ENCODE data around the gene PNPLA4.

PNPLA4 gene

GRCh38 chrX:7852166-7852565 lies 75.0 kb downstream of the PNPLA4 start:
- no peak for DNase-seq (ENCODE audit: low read depth)

Data from stimulated activated CD8-positive, alpha-beta memory T cell treated with anti-CD3 and anti-CD28 coated beads, Interleukin-4, amount 100 ng/mL, for 24 hours (primary cell).